IMR-90 (cell line): Measurements from ENCODE around the gene SSR1. TPM values are rescaled to one million over a fixed set of nuclear protein-coding genes. Genes with fewer than 3 reads are reported as not detected.

Experiments used
- ATAC-seq: fragments of 200-7000 bp; cut with Tn5 transposase; 2 replicates; pipeline ENCODE4 v1.9.1; 2020; ENCODE audit warnings: low read depth, mild to moderate bottlenecking, moderate library complexity
- BruUV-seq: library from RNA; stranded (reverse); fragments of 400-500 nt; replicated peaks from 2 replicates; lab custom pipeline; 2021; lab: Mats Ljungman, UMichigan
- CTCF ChIA-PET: fragments of 300-600 bp; formaldehyde crosslinking; extraction: SDS; loops from one replicate; lab custom pipeline; 2021; ENCODE audit warnings: antibody characterized with exemption; lab: Yijun Ruan, JAX
- POLR2A ChIA-PET: fragments of 300-600 bp; sonication (Branson Sonifier 250); formaldehyde crosslinking; loops from one replicate; lab custom pipeline; 2022; ENCODE audit warnings: antibody characterized with exemption; ENCODE audit not compliant: unreplicated experiment; lab: Charles Lee
- DNase-seq: peaks from one replicate; pipeline ENCODE4 v3.0.0; 2013
- H2AFZ ChIP-seq: replicated peaks from 2 replicates; pipeline ENCODE3; 2013; ENCODE audit warnings: low read length, mild to moderate bottlenecking; ENCODE audit not compliant: poor library complexity
- H2AK5ac ChIP-seq: 2 replicates; pipeline ENCODE4 v1.6.1; 2013; ENCODE audit warnings: low read depth, low read length, inconsistent platforms
- H2AK9ac ChIP-seq: replicated peaks from 2 replicates; pipeline ENCODE3; 2013; ENCODE audit warnings: mild to moderate bottlenecking, low read depth, low read length, moderate library complexity; ENCODE audit not compliant: poor library complexity
- H2BK120ac ChIP-seq: 2 replicates; pipeline ENCODE4 v1.6.1; 2013; ENCODE audit warnings: low read depth, low read length, inconsistent platforms
- H2BK15ac ChIP-seq: 3 replicates; pipeline ENCODE4 v1.6.1; 2013; ENCODE audit warnings: low read depth, low read length, inconsistent platforms
- H2BK20ac ChIP-seq: 2 replicates; pipeline ENCODE4 v1.6.1; 2013; ENCODE audit warnings: low read depth, mild to moderate bottlenecking, inconsistent platforms, low read length, moderate library complexity
- H2BK5ac ChIP-seq: 2 replicates; pipeline ENCODE4 v1.6.1; 2013; ENCODE audit warnings: mild to moderate bottlenecking, low read depth, low read length, inconsistent platforms; ENCODE audit not compliant: poor library complexity, severe bottlenecking
- H3K14ac ChIP-seq: replicated peaks from 2 replicates; pipeline ENCODE4 v1.6.1; 2013; ENCODE audit warnings: low read depth, low read length, inconsistent platforms
- H3K18ac ChIP-seq: 2 replicates; pipeline ENCODE4 v1.6.1; 2013; ENCODE audit warnings: low read depth, low read length, control low read depth
- H3K23ac ChIP-seq: 2 replicates; pipeline ENCODE4 v1.6.1; 2013; ENCODE audit warnings: low read depth, low read length, inconsistent platforms
- H3K27ac ChIP-seq: 2 replicates; pipeline ENCODE4 v1.5.1; 2013; ENCODE audit warnings: mild to moderate bottlenecking, control low read depth, low read length; ENCODE audit not compliant: insufficient read depth
- H3K27me3 ChIP-seq: 2 replicates; pipeline ENCODE4 v1.6.1; 2013; ENCODE audit warnings: low read length; ENCODE audit not compliant: control insufficient read depth, insufficient read depth
- H3K36me3 ChIP-seq: 2 replicates; pipeline ENCODE4 v1.6.1; 2013; ENCODE audit warnings: low read length, mixed read lengths; ENCODE audit not compliant: control insufficient read depth, insufficient read depth
- H3K4ac ChIP-seq: 2 replicates; pipeline ENCODE4 v1.6.1; 2013; ENCODE audit warnings: low read depth, low read length, inconsistent platforms
- H3K4me1 ChIP-seq: 2 replicates; pipeline ENCODE4 v1.6.1; 2013; ENCODE audit warnings: low read length, mixed read lengths; ENCODE audit not compliant: control insufficient read depth, insufficient read depth
- H3K4me2 ChIP-seq: 2 replicates; pipeline ENCODE4 v1.6.1; 2013; ENCODE audit warnings: low read depth, mild to moderate bottlenecking, control low read depth, low read length, moderate library complexity
- H3K4me3 ChIP-seq: 2 replicates; pipeline ENCODE4 v1.5.1; 2013; ENCODE audit warnings: low read depth, mild to moderate bottlenecking, control low read depth, low read length, moderate library complexity; ENCODE audit not compliant: insufficient read depth
- H3K56ac ChIP-seq: 2 replicates; pipeline ENCODE4 v1.6.1; 2013; ENCODE audit warnings: low read length, inconsistent platforms; ENCODE audit not compliant: insufficient read depth; ENCODE audit errors: extremely low read depth
- H3K79me1 ChIP-seq, 2 experiments: 2 replicates each; pipeline ENCODE4 v1.6.1; 2013; ENCODE audit warnings: low read length in 2 of 2, inconsistent platforms in 1 of 2, low read depth in 1 of 2
- H3K9ac ChIP-seq: 2 replicates; pipeline ENCODE4 v1.6.1; 2013; ENCODE audit warnings: low read depth, low read length, control low read depth
- H3K9me1 ChIP-seq: 2 replicates; pipeline ENCODE4 v1.6.1; 2013; ENCODE audit warnings: low read length, inconsistent platforms; ENCODE audit not compliant: insufficient read depth
- H3K9me3 ChIP-seq: 2 replicates; pipeline ENCODE4 v1.6.1; 2013; ENCODE audit warnings: low read length; ENCODE audit not compliant: control insufficient read depth, insufficient read depth
- H4K20me1 ChIP-seq: 2 replicates; pipeline ENCODE4 v1.6.1; 2013; ENCODE audit warnings: low read length, inconsistent platforms; ENCODE audit not compliant: insufficient read depth
- H4K5ac ChIP-seq: 2 replicates; pipeline ENCODE4 v1.6.1; 2013; ENCODE audit warnings: mild to moderate bottlenecking, low read depth, low read length, control low read depth
- H4K8ac ChIP-seq, 2 experiments: 2 replicates each; pipeline ENCODE4 v1.6.1; 2013; ENCODE audit warnings: low read depth in 2 of 2, low read length in 2 of 2, control low read depth in 1 of 2, inconsistent platforms in 1 of 2
- H4K91ac ChIP-seq: 2 replicates; pipeline ENCODE4 v1.6.1; 2013; ENCODE audit warnings: low read depth, low read length, inconsistent platforms; ENCODE audit not compliant: insufficient read depth
- CEBPB ChIP-seq: IDR thresholded peaks from 2 replicates; pipeline ENCODE4 v1.6.1; 2012; ENCODE audit warnings: low read depth, low read length, improper control_type of control experiment
- CHD1 ChIP-seq: IDR thresholded peaks from 2 replicates; pipeline ENCODE4 v1.6.1; 2012; ENCODE audit warnings: low read depth, low read length, improper control_type of control experiment
- MAFK ChIP-seq: IDR thresholded peaks from 2 replicates; pipeline ENCODE4 v1.6.1; 2012; ENCODE audit warnings: low read depth, low read length, improper control_type of control experiment
- NFE2L2 ChIP-seq: fragments of 150-350 bp; IDR thresholded peaks from 2 replicates; pipeline ENCODE4 v1.6.1; 2016; ENCODE audit warnings: low read depth, mild to moderate bottlenecking, low read length
- POLR2A ChIP-seq: IDR thresholded peaks from 2 replicates; pipeline ENCODE4 v1.6.1; 2012; ENCODE audit warnings: mild to moderate bottlenecking, low read depth, low read length
- WGBS, 2 experiments: methylation state at CpG; one replicate each; pipeline versions ENCODE4 v1.1.5 to v1.1.7; 2013; ENCODE audit warnings: missing lambda C conversion rate in 2 of 2; ENCODE audit not compliant: insufficient read length in 1 of 2; ENCODE audit errors: extremely low coverage in 2 of 2; 5-methylcytosine and 5-hydroxymethylcytosine counted together
- dilution Hi-C: fragments of 300-500 bp; cut with HindIII; formaldehyde crosslinking; loops from one replicate; pipeline ENCODE4 v1.14.3; 2018; ENCODE audit warnings: low sequenced_read_pairs; ENCODE audit not compliant: unreplicated experiment
- in situ Hi-C: fragments of 300-500 bp; cut with MboI; formaldehyde crosslinking; loops from 3 replicates; pipeline ENCODE4 v1.14.3; 2019; ENCODE audit warnings: low sequenced_read_pairs, inconsistent platforms, mixed read lengths
- intact Hi-C: fragments of 100-400 bp; cut with micrococcal nuclease; formaldehyde crosslinking; loops from 2 replicates; pipeline ENCODE4 v1.10.0; 2022
- polyA plus RNA-seq, 3 experiments: library from polyadenylated mRNA; depleted of rRNA; stranded (reverse); fragments of >200 nt; gene quantifications; 2 replicates each; pipeline ENCODE4 v1.2.3, GENCODE V29; 2012; ENCODE audit warnings: low replicate concordance in 1 of 3
- total RNA-seq: library from RNA; depleted of rRNA; stranded (reverse); fragments of >200 nt; gene quantifications from 2 replicates; pipeline ENCODE4 v1.2.3, GENCODE V29; 2012
- TF ChIP-seq, protein P1 (sequence below): fragments of 150-350 bp; IDR thresholded peaks from 2 replicates; pipeline ENCODE4 v1.6.1; 2017; ENCODE audit warnings: mild to moderate bottlenecking, antibody characterized with exemption, low read length, low read depth
- TF ChIP-seq, protein P2 (sequence below): conservative IDR thresholded peaks from 2 replicates; pipeline ENCODE4 v1.5.1; 2012; ENCODE audit warnings: mild to moderate bottlenecking, low read depth, low read length, improper control_type of control experiment

Gene SSR1
- total and polyA plus RNA-seq, 2 of the 4 experiments (the other 2 are of a cell fraction) = 110 to 120 TPM

DNA sequence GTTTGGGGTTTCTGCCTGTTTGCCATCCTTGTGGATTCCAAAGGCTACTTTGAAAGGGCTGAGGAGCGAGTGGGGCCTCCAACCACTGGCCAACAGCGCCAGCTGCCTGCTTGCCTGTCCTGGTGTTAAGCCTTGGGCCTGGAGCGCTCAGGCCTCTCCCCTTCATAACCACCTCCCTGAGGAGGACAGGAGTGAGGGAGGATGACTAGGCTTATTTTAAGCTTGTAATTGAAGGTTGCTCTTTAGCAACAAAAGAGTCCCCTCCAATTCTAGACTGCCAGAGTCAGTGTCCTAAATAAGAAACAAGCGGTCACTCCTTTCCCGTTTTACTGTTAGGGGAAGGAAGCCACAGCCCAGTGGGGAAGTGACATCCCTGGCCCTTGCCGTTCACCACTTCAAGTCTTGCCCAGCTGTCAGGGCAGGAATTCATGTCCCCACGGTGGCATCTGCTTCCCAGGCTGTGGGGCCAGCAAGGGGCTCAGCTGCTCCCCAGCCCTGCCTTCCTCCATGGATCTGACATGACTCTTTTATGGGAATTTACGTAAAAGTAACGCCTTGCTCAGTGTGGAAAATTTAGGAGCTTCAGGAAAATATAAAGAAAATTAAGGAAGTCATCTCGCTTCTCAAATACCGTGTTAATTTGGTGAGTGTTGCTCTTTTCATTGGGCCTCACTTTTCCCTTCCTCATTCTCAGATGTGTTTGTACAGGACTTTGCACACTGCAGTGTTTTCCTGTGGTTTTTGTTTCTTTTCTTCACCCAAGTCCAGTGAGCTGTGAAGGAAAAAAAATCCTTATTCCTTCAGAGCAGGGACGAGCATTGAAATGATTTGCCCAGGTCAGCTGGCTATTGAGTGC is 57.8 kb downstream of the SSR1 start:
- Histone ChIP-seq H3K9me3 (peaks cover 5% of the 10 kb centered on the region), H3K4me2 (no peak overlapping the region), H3K4me1 (no peaks in the 10 kb centered on the region), H2BK15ac (no peak overlapping the region), H2BK20ac (no peak overlapping the region), H4K91ac (no peak overlapping the region), H3K27me3 (no peaks in the 10 kb centered on the region), H3K9ac (no peak overlapping the region), H3K4ac (no peak overlapping the region), H4K20me1 (peaks cover 3% of the 10 kb centered on the region; the same call in 1 of the 2 replicates), H3K27ac (no peak overlapping the region), H2AK9ac (no peak overlapping the region), H4K8ac (no peak overlapping the region), H3K14ac (no peak overlapping the region), H3K4me3 (no peak overlapping the region), H2BK5ac (no peak overlapping the region), H2AK5ac (no peak overlapping the region), H3K9me1 (0 out of 2 replicates have a peak, but pooled peaks cover 4% of the 10 kb centered on the region), H3K18ac (no peak overlapping the region), H2BK120ac (no peak overlapping the region), H3K36me3 (peaks cover 7% of the 10 kb centered on the region), H4K5ac (no peak overlapping the region), H3K56ac (no peak overlapping the region), H3K23ac (no peak overlapping the region), H3K79me1 (peaks cover 3 to 7% of the 10 kb centered on the region in 2 experiments; a peak in 1 of 4 replicates), H2AFZ (no peak overlapping the region)
- ChIA-PET POLR2A (interaction anchor here (0.6 kb wide), 1 partner anchor 556 kb away, joined by 3 read pairs; no protein-coding TSS in a partner anchor), CTCF (no interaction called here)
- 79% methylated on average over 2 of the region's 12 CpGs; no CpG with 5 or more reads in 1 of the 2 experiments for WGBS, 2 experiments
- DNase-seq (no peak), ATAC-seq (no peak)
- dilution Hi-C loops = no loop called here
- intact Hi-C loops = no loop called here
- no TSS peak for BruUV-seq
- in situ Hi-C loops = no loop called here
- TF ChIP-seq, protein P1, sequence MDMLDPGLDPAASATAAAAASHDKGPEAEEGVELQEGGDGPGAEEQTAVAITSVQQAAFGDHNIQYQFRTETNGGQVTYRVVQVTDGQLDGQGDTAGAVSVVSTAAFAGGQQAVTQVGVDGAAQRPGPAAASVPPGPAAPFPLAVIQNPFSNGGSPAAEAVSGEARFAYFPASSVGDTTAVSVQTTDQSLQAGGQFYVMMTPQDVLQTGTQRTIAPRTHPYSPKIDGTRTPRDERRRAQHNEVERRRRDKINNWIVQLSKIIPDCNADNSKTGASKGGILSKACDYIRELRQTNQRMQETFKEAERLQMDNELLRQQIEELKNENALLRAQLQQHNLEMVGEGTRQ = no peak
- peak; percentile 20; the same call in 1 of the 2 replicates for TF ChIP-seq NFE2L2
- TF ChIP-seq, protein P2, sequence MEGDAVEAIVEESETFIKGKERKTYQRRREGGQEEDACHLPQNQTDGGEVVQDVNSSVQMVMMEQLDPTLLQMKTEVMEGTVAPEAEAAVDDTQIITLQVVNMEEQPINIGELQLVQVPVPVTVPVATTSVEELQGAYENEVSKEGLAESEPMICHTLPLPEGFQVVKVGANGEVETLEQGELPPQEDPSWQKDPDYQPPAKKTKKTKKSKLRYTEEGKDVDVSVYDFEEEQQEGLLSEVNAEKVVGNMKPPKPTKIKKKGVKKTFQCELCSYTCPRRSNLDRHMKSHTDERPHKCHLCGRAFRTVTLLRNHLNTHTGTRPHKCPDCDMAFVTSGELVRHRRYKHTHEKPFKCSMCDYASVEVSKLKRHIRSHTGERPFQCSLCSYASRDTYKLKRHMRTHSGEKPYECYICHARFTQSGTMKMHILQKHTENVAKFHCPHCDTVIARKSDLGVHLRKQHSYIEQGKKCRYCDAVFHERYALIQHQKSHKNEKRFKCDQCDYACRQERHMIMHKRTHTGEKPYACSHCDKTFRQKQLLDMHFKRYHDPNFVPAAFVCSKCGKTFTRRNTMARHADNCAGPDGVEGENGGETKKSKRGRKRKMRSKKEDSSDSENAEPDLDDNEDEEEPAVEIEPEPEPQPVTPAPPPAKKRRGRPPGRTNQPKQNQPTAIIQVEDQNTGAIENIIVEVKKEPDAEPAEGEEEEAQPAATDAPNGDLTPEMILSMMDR = no peak
- no peak for TF ChIP-seq MAFK
- no peak for TF ChIP-seq CEBPB
- no peak for TF ChIP-seq POLR2A
- TF ChIP-seq CHD1 = no peak
